ENCODE results near the gene CFAP46. TPM values are rescaled to one million over a fixed set of nuclear protein-coding genes. Genes with fewer than 3 reads are reported as not detected.

Gene CFAP46
- total and polyA plus RNA-seq, 10 of the 15 experiments (the other 5 are each of a cell fraction or from before 2014, with no cell fraction given) = 0.01 to 0.18 (median 0.03) TPM; not detected in 7

GRCh38 chr10:132845780-132846595, 96.4 kb downstream of the CFAP46 start:
- no peak overlapping the region for H3K9ac ChIP-seq (ENCODE audit: control insufficient read depth, insufficient read depth, low read length)
- TF ChIP-seq CUX1 (IDR thresholded peaks at IDR 0.05; ENCODE audit: insufficient replicate concordance, low read depth, low read length) (no peak), ZNF274 (IDR thresholded peaks at IDR 0.05; ENCODE audit: insufficient read depth, insufficient read length) (no peak), NR2C2 (IDR thresholded peaks at IDR 0.05; ENCODE audit: borderline replicate concordance, control insufficient read depth, insufficient read length, low read depth) (no peak), BRCA1 (IDR thresholded peaks at IDR 0.05; ENCODE audit: low read depth, low read length) (no peak), ETV6 (conservative IDR thresholded peaks at IDR 0.05 in 1 of 2, IDR thresholded peaks at IDR 0.05 in 1 of 2; ENCODE audit: borderline replicate concordance in 1 of 2, low read depth in 1 of 2) (no peak), CBFB (IDR thresholded peaks at IDR 0.05; ENCODE audit: low read depth) (no peak), NR2F1 (conservative IDR thresholded peaks at IDR 0.05) (no peak), STAT3 (IDR thresholded peaks at IDR 0.05; ENCODE audit: low read depth, low read length) (no peak), KAT2A (conservative IDR thresholded peaks at IDR 0.05; ENCODE audit: control insufficient read depth, low read depth, low read length) (no peak), NFYB (IDR thresholded peaks at IDR 0.05; ENCODE audit: insufficient read depth, low read depth, low read length) (no peak), KDM1A (IDR thresholded peaks at IDR 0.05; ENCODE audit: borderline replicate concordance) (no peak), SMC3 (IDR thresholded peaks at IDR 0.05; ENCODE audit: borderline replicate concordance, low read length) (no peak), TCF7 (IDR thresholded peaks at IDR 0.05; ENCODE audit: borderline replicate concordance) (no peak), EZH2 (IDR thresholded peaks at IDR 0.05; ENCODE audit: borderline replicate concordance, control insufficient read depth, low read depth, low read length) (no peak)
- H4K20me1 ChIP-seq (ENCODE audit: control insufficient read depth, insufficient read depth) = no peaks in the 10 kb centered on the region
- FAIRE-seq (no peak), ATAC-seq (no peak), DNase-seq (ENCODE audit: low read depth, low spot score) (no peak)
- H3K27me3 ChIP-seq (replicated peaks in 1 of 2; ENCODE audit: control insufficient read depth in 2 of 2, insufficient read depth in 2 of 2, low read length in 1 of 2) = no peaks in the 10 kb centered on the region; a peak in 1 of 4 replicates
- H3K9me3 ChIP-seq (replicated peaks; ENCODE audit: control insufficient read depth, insufficient read depth, low read length) = no peaks in the 10 kb centered on the region; the same call in 2 of the 3 replicates
- intact Hi-C loops (cut with micrococcal nuclease; ENCODE audit: unreplicated experiment) = no loop called here
- no peaks in the 10 kb centered on the region for H3K36me3 ChIP-seq (ENCODE audit: control insufficient read depth in 2 of 2, insufficient read depth in 2 of 2, low read length in 1 of 2)
- no peaks in the 10 kb centered on the region for H3K79me2 ChIP-seq (ENCODE audit: control insufficient read depth, insufficient read depth, low read length)
- no peak overlapping the region for H3K27ac ChIP-seq (ENCODE audit: control insufficient read depth, insufficient read depth)
- H3K4me3 ChIP-seq = no peak overlapping the region
- no peaks in the 10 kb centered on the region for H3K4me1 ChIP-seq (ENCODE audit: control insufficient read depth, insufficient read depth, low read length)
- WGBS (ENCODE audit: insufficient coverage, insufficient replicate concordance, low lambda C conversion rate, missing lambda C conversion rate) = 44% methylated on average over 30 of the region's 33 CpGs
- no peak overlapping the region for H2AFZ ChIP-seq (ENCODE audit: control insufficient read depth, low read depth, low read length)
- ChIA-PET SMC1A (ENCODE audit: uncharacterized antibody, unreplicated experiment) (no interaction called here), RAD21 (ENCODE audit: unreplicated experiment) (no interaction called here), POLR2A (no interaction called here), CTCF (no interaction called here)
- in situ Hi-C loops (cut with MboI) = no loop called here
- no peak overlapping the region for H3K4me2 ChIP-seq (ENCODE audit: control insufficient read depth, insufficient read depth)
- no TSS peak for BruUV-seq (replicated peaks)
